ENCODE measurements around the gene COPG2. TPM values are rescaled to one million over a fixed set of nuclear protein-coding genes. Genes with fewer than 3 reads are reported as not detected.

The COPG2 gene
- total and polyA plus RNA-seq, 2 of the 13 experiments (the other 11 are each of a cell fraction or from before 2014, with no cell fraction given), result 14.1 to 17.7 TPM

DNA sequence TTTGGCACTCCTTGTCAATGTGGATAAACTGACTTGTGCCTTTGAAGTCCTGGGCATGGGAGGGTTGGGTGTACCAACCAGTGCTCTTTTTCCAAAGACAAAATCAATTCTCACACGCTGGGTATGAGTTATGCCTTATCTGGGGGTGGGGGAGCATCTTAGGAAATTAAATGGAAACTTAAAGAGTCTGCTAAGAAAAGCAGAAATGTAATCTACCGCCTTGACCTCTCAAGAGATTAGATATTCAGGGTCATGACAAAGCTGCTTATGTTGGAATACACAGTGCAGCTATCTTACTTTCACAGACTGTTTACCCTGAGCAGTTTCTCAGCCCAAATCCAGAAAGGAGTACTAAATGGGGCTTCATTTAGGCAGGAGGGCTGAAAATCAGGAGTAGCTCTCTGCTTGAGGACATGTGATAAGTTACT lies 174.1 kb downstream of the COPG2 start:
- POLR2A ChIA-PET, result no interaction called here

More for the DNA sequence above, 174.1 kb downstream of the COPG2 start:
- no peak for ATAC-seq
- DNase-seq (ENCODE audit: low spot score), result no peak
- H3K4me2 ChIP-seq (ENCODE audit: low read depth, low read length), result no peak overlapping the region
- intact Hi-C loops (cut with micrococcal nuclease; ENCODE audit: unreplicated experiment) (no loop called here), in situ Hi-C loops (cut with HindIII; ENCODE audit: extremely low pct_ligation_motif_present, low pct_unique_long_range_greater_than_20kb) (no loop called here)
- no peak overlapping the region for H2AFZ ChIP-seq (ENCODE audit: low read length)
- CTCF ChIA-PET (ENCODE audit: low intra/inter-chr PET ratio, low total read pairs), result no interaction called here
- no peaks in the 10 kb centered on the region for H3K79me2 ChIP-seq (ENCODE audit: insufficient read depth, low read length)
- BruUV-seq (replicated peaks), result no TSS peak
- H3K27ac ChIP-seq (ENCODE audit: extremely low read length, insufficient read depth, low read length), result no peak overlapping the region
- H3K4me1 ChIP-seq (ENCODE audit: insufficient read depth, low read length), result no peaks in the 10 kb centered on the region
- H3K36me3 ChIP-seq (replicated peaks in 1 of 2; ENCODE audit: control insufficient read depth in 1 of 2, insufficient read depth in 2 of 2, low read length in 2 of 2), result peaks cover 0 to 12% of the 10 kb centered on the region in 2 experiments; a peak in 2 of 5 replicates
- peaks cover 12% of the 10 kb centered on the region for H3K9me3 ChIP-seq (ENCODE audit: low read length)
- 75% methylated on average over 2 of the region's 2 CpGs for WGBS (ENCODE audit: low lambda C conversion rate)
- H3K9ac ChIP-seq (ENCODE audit: insufficient read depth, low read depth, low read length), result no peak overlapping the region
- no peak for FAIRE-seq
- no peak for TF ChIP-seq MBD4 (IDR thresholded peaks at IDR 0.05; ENCODE audit: borderline replicate concordance, low read length)
- no peak for TF ChIP-seq SOX5 (CRISPR knock-in tag; IDR thresholded peaks at IDR 0.05; ENCODE audit: borderline replicate concordance)
- no peak for TF ChIP-seq SP2 (CRISPR knock-in tag; IDR thresholded peaks at IDR 0.05)
- no peak for TF ChIP-seq IKZF4 (CRISPR knock-in tag; IDR thresholded peaks at IDR 0.05; ENCODE audit: borderline replicate concordance, low read depth, not compliant biosample characterization)
- TF ChIP-seq, protein P1, sequence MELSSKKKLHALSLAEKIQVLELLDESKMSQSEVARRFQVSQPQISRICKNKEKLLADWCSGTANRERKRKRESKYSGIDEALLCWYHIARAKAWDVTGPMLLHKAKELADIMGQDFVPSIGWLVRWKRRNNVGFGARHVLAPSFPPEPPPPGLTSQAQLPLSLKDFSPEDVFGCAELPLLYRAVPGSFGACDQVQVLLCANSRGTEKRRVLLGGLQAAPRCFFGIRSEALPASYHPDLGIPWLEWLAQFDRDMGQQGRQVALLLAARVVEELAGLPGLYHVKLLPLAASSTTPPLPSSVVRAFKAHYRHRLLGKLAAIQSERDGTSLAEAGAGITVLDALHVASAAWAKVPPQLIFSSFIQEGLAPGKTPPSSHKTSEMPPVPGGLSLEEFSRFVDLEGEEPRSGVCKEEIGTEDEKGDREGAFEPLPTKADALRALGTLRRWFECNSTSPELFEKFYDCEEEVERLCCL (CRISPR knock-in tag; IDR thresholded peaks at IDR 0.05; ENCODE audit: borderline replicate concordance), result no peak
- no peak for TF ChIP-seq MYNN (CRISPR knock-in tag; IDR thresholded peaks at IDR 0.05; ENCODE audit: low read depth)
- no peak for TF ChIP-seq FOXJ3 (CRISPR knock-in tag; IDR thresholded peaks at IDR 0.05; ENCODE audit: borderline replicate concordance)
- TF ChIP-seq SIX1 (CRISPR knock-in tag; IDR thresholded peaks at IDR 0.05; ENCODE audit: borderline replicate concordance), result no peak
- no peak for TF ChIP-seq RBM22 (optimal IDR thresholded peaks at IDR 0.05; ENCODE audit: low read length)
- TF ChIP-seq GMEB1 (CRISPR knock-in tag; IDR thresholded peaks at IDR 0.05; ENCODE audit: borderline replicate concordance), result no peak
- TF ChIP-seq ZNF484 (CRISPR knock-in tag; IDR thresholded peaks at IDR 0.05; ENCODE audit: borderline replicate concordance, low read depth), result no peak
- no peak for TF ChIP-seq CHD4 (IDR thresholded peaks at IDR 0.05; ENCODE audit: borderline replicate concordance, low read length)
- no peaks in the 10 kb centered on the region for H3K27me3 ChIP-seq (ENCODE audit: control insufficient read depth in 1 of 2, insufficient read depth in 2 of 2, low read length in 2 of 2)
- no peaks in the 10 kb centered on the region for H4K20me1 ChIP-seq (ENCODE audit: insufficient read depth, low read length)
- H3K4me3 ChIP-seq (replicated peaks in 1 of 3; ENCODE audit: insufficient read depth in 1 of 3, low read depth in 2 of 3, low read length in 3 of 3), result no peak overlapping the region
